Vagina (tissue), 2 donors: ENCODE measurements around the gene FAM120A. TPM values are rescaled to one million over a fixed set of nuclear protein-coding genes. Genes with fewer than 3 reads are reported as not detected.

Experiments
- DNase-seq, 2 donors: peaks; one replicate each; pipeline ENCODE4 v3.0.0-alpha.2; 2017; ENCODE audit errors: extremely low spot score in 2 of 2
- H3K27ac ChIP-seq: fragments of 200-600 bp; sonication (generic); one replicate; pipeline ENCODE4 v1.5.1; 2019
- H3K27me3 ChIP-seq: fragments of 200-600 bp; sonication (generic); one replicate; pipeline ENCODE4 v1.5.1; 2019
- H3K36me3 ChIP-seq, 2 donors: fragments of 200-600 bp; sonication (generic); one replicate each; pipeline ENCODE4 v1.5.1; 2017 to 2019
- H3K4me1 ChIP-seq: fragments of 200-600 bp; sonication (generic); one replicate; pipeline ENCODE4 v1.5.1; 2019
- H3K4me3 ChIP-seq, 2 donors: fragments of 200-600 bp; sonication (generic); 1 replicate in 1 of 2; 2 replicates in 1 of 2; pipeline ENCODE4 v1.5.1; 2016 to 2019
- H3K9me3 ChIP-seq: fragments of 200-600 bp; sonication (generic); one replicate; pipeline ENCODE4 v1.5.1; 2019
- CTCF ChIP-seq, 3 experiments: fragments of 450-650 bp in 2 of 3; fragments of 200-600 bp in 1 of 3; sonication (generic) in 1 of 3; IDR thresholded peaks; one replicate each; pipeline ENCODE4 v1.5.1; 2017 to 2019; ENCODE audit warnings: antibody characterized with exemption in 3 of 3, mild to moderate bottlenecking in 2 of 3, moderate library complexity in 2 of 3
- POLR2A ChIP-seq, 2 donors: fragments of 450-650 bp; IDR thresholded peaks; one replicate each; pipeline ENCODE4 v1.6.1; 2017; ENCODE audit warnings: antibody characterized with exemption in 2 of 2, mild to moderate bottlenecking in 2 of 2, moderate library complexity in 2 of 2
- POLR2AphosphoS5 ChIP-seq, 2 donors: sonication (generic); formaldehyde crosslinking; IDR thresholded peaks; one replicate each; pipeline ENCODE4 v1.9.0; 2017; ENCODE audit warnings: antibody characterized with exemption in 2 of 2, mild to moderate bottlenecking in 2 of 2, low read depth in 1 of 2; ENCODE audit not compliant: insufficient read depth in 1 of 2
- intact Hi-C: fragments of 100-400 bp; cut with DNase I; formaldehyde crosslinking; loops from one replicate; pipeline ENCODE4 v1.15.1; 2023
- total RNA-seq: library from RNA; depleted of rRNA; stranded (reverse); fragments of >200 nt; gene quantifications from one replicate; pipeline ENCODE4 v1.2.3, GENCODE V29; 2016

The FAM120A gene
- total RNA-seq, 1 donor from 2014 or later: 98.2 TPM

DNA sequence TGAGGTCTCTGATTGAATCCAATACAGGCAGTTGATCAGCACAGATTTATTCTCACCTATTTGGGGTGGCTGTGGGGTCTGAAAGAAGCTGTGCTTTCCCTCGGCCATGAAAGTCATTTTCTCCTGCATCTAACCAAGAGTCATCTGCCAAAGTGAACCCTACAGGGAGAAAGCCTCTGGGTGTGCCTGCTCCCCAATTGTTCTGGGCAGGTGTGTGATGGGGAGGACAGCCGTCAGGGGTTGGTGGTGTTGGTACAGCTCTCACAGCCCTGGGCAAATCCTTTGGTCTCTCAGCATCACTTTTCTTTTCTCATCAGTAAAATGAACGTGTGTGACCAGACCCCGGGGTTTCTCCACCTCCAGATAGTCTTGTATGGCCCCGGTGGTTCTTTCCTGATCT lies 127.4 kb downstream of the FAM120A start:
- Histone ChIP-seq H3K4me3 (peak overlapping the region in 1 of 2 donors; percentile 72), H3K36me3 (no peaks in the 10 kb centered on the region), H3K27ac (peak overlapping the region; percentile 91), H3K9me3 (no peaks in the 10 kb centered on the region), H3K4me1 (peaks cover 65% of the 10 kb centered on the region), H3K27me3 (no peaks in the 10 kb centered on the region)
- DNase-seq: peak in 1 of 2 donors; percentile 69
- intact Hi-C loops: loop anchor here (5.0 kb wide), 1 partner anchor 127 kb away; the partner anchor contains the start of genes FAM120A and FAM120AOS
- no peak for TF ChIP-seq POLR2AphosphoS5 (IDR thresholded peaks at IDR 0.05; ENCODE audit: insufficient read depth in 1 of 2, low read depth in 1 of 2)
- no peak for TF ChIP-seq POLR2A (IDR thresholded peaks at IDR 0.05)
- TF ChIP-seq CTCF (IDR thresholded peaks at IDR 0.05): no peak

DNA sequence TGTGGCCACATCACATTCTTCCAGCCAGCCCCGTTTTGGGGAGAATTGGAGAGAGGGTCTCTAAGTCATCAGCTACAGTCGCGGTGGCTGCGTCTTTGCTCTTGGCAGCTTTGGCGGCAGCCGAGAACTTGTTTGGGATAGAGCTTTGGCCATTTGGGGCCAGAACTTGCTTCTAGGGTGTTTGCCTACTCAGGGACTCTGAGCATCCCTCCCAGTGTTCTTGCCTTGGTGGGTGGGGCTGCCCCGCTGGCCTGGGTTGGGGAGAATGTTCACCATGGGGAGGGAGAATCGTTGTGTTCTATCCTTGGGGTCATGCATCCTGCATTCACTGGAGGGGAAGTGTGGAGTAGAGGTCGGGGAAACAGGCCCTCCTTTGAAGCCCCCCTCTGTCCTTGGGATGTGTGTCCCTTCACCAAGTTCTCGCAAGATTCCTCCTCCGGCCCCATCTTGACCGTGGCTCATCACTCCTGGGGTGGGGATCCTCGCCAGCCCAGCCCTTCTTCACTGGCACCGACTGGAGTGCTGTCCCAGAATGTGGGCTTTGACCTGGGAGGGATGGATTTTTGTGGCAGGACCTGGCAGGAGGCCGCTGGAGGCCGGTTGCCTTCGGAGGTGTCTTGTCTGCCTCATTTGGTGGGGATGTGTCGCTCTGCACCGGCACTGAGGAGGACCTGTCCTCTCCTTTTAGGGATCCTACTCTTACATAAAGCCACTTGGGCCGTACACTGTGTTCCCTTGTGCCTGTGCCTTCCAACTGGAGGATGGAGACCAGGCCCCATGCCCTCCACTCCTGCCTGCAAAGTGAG lies 128.4 kb downstream of the FAM120A start:
- H3K4me1 ChIP-seq: peaks cover 59% of the 10 kb centered on the region
- no peak for TF ChIP-seq CTCF (IDR thresholded peaks at IDR 0.05)
- TF ChIP-seq POLR2A (IDR thresholded peaks at IDR 0.05): no peak
- no peak for TF ChIP-seq POLR2AphosphoS5 (IDR thresholded peaks at IDR 0.05; ENCODE audit: insufficient read depth in 1 of 2, low read depth in 1 of 2)
- H3K4me3 ChIP-seq: no peak overlapping the region
- no peaks in the 10 kb centered on the region for H3K27me3 ChIP-seq
- intact Hi-C loops: loop anchor here (5.0 kb wide), 1 partner anchor 128 kb away; the partner anchor contains the start of genes FAM120A and FAM120AOS
- H3K9me3 ChIP-seq: no peaks in the 10 kb centered on the region
- peak in 1 of 2 donors; percentile 83 for DNase-seq
- no peak overlapping the region for H3K27ac ChIP-seq
- no peaks in the 10 kb centered on the region for H3K36me3 ChIP-seq

GRCh38 chr9:93580654-93581380 lies 129.3 kb downstream of the FAM120A start:
- no peak overlapping the region for H3K4me3 ChIP-seq
- H3K27me3 ChIP-seq: no peaks in the 10 kb centered on the region
- TF ChIP-seq POLR2A (IDR thresholded peaks at IDR 0.05): no peak
- TF ChIP-seq POLR2AphosphoS5 (IDR thresholded peaks at IDR 0.05; ENCODE audit: insufficient read depth in 1 of 2, low read depth in 1 of 2): no peak
- no peak for TF ChIP-seq CTCF (IDR thresholded peaks at IDR 0.05)
- no peaks in the 10 kb centered on the region for H3K9me3 ChIP-seq
- intact Hi-C loops: no loop called here
- H3K4me1 ChIP-seq: peaks cover 58% of the 10 kb centered on the region
- peak in 1 of 2 donors; percentile 56 for DNase-seq
- H3K27ac ChIP-seq: no peak overlapping the region
- H3K36me3 ChIP-seq: no peaks in the 10 kb centered on the region

DNA sequence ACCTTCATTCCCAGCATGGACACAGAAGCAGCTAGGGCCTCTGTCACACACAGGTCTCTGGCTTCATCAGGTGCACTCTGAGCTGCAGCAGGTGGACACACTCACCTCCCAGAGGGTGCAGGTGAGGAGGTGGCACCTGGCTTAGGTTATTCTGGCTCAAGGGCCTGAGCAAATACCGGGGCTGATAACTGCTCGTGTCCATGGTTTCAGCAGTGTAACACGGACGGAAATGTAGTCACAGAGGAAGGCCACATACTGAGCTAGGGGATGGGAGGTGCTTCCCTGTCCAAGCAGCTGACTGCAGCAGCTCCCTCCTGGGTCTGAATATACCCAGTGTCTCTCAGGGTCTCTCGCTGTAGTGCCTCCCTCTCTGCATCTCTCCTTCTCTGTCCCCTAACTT lies 130.6 kb downstream of the FAM120A start:
- no peaks in the 10 kb centered on the region for H3K36me3 ChIP-seq
- peaks cover 70% of the 10 kb centered on the region for H3K4me1 ChIP-seq
- DNase-seq: peak in 1 of 2 donors; percentile 81

More for the DNA sequence above, 130.6 kb downstream of the FAM120A start:
- intact Hi-C loops: no loop called here
- Histone ChIP-seq H3K9me3 (no peaks in the 10 kb centered on the region), H3K27ac (no peak overlapping the region), H3K4me3 (no peak overlapping the region), H3K27me3 (no peaks in the 10 kb centered on the region)
- TF ChIP-seq POLR2AphosphoS5 (IDR thresholded peaks at IDR 0.05; ENCODE audit: insufficient read depth in 1 of 2, low read depth in 1 of 2): no peak
- TF ChIP-seq CTCF (IDR thresholded peaks at IDR 0.05): no peak
- no peak for TF ChIP-seq POLR2A (IDR thresholded peaks at IDR 0.05)
